Measurements from ENCODE around the gene NDUFAF2. TPM values are rescaled to one million over a fixed set of nuclear protein-coding genes. Genes with fewer than 3 reads are reported as not detected.

Gene NDUFAF2
- total RNA-seq, 2 donors from 2014 or later = 26.0 to 32.9 TPM

GRCh38 chr5:60989790-60990189 is 44.8 kb downstream of the NDUFAF2 start:
- no peak for ATAC-seq (ENCODE audit: insufficient number of reproducible peaks, low FRiP score, low read depth)

GRCh38 chr5:60992871-60993270 is 47.9 kb downstream of the NDUFAF2 start:
- TF ChIP-seq, protein P1, sequence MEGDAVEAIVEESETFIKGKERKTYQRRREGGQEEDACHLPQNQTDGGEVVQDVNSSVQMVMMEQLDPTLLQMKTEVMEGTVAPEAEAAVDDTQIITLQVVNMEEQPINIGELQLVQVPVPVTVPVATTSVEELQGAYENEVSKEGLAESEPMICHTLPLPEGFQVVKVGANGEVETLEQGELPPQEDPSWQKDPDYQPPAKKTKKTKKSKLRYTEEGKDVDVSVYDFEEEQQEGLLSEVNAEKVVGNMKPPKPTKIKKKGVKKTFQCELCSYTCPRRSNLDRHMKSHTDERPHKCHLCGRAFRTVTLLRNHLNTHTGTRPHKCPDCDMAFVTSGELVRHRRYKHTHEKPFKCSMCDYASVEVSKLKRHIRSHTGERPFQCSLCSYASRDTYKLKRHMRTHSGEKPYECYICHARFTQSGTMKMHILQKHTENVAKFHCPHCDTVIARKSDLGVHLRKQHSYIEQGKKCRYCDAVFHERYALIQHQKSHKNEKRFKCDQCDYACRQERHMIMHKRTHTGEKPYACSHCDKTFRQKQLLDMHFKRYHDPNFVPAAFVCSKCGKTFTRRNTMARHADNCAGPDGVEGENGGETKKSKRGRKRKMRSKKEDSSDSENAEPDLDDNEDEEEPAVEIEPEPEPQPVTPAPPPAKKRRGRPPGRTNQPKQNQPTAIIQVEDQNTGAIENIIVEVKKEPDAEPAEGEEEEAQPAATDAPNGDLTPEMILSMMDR (IDR thresholded peaks at IDR 0.05) = no peak
- Histone ChIP-seq H3K4me1 (ENCODE audit: control insufficient read depth in 1 of 2, low read depth in 2 of 2) (peaks cover 21 to 35% of the 10 kb centered on the region in 2 donors), H3K9me3 (no peaks in the 10 kb centered on the region), H3K27me3 (replicated peaks; ENCODE audit: insufficient read depth) (no peaks in the 10 kb centered on the region), H3K4me3 (no peak overlapping the region), H3K27ac (peak overlapping the region; percentile 21 to 56), H3K36me3 (no peaks in the 10 kb centered on the region)
- ATAC-seq (ENCODE audit: insufficient number of reproducible peaks, low FRiP score, low read depth) (no peak), DNase-seq (ENCODE audit: low spot score) (no peak)

More at GRCh38 chr5:60989790-60990189, 44.8 kb downstream of the NDUFAF2 start:
- Histone ChIP-seq H3K9me3 (no peaks in the 10 kb centered on the region), H3K36me3 (no peaks in the 10 kb centered on the region), H3K27ac (no peak overlapping the region), H3K27me3 (replicated peaks; ENCODE audit: insufficient read depth) (no peaks in the 10 kb centered on the region), H3K4me1 (ENCODE audit: control insufficient read depth in 1 of 2, low read depth in 2 of 2) (peaks cover 17 to 39% of the 10 kb centered on the region in 2 donors), H3K4me3 (no peak overlapping the region)
- TF ChIP-seq, protein P1 (IDR thresholded peaks at IDR 0.05) = no peak
- no peak for DNase-seq (ENCODE audit: low spot score)

- Histone ChIP-seq H3K36me3 (no peaks in the 10 kb centered on the region), H3K27me3 (replicated peaks; ENCODE audit: insufficient read depth) (no peaks in the 10 kb centered on the region), H3K9me3 (no peaks in the 10 kb centered on the region), H3K4me1 (ENCODE audit: control insufficient read depth in 1 of 2, low read depth in 2 of 2) (peaks cover 22 to 31% of the 10 kb centered on the region in 2 donors), H3K4me3 (no peak overlapping the region), H3K27ac (peak overlapping the region; percentile 21 to 56)
- TF ChIP-seq, protein P1 (IDR thresholded peaks at IDR 0.05) = no peak
- no peak for ATAC-seq (ENCODE audit: insufficient number of reproducible peaks, low FRiP score, low read depth)
- no peak for DNase-seq (ENCODE audit: low spot score)
These were observed 48.4 kb downstream of the NDUFAF2 start for GRCh38 chr5:60993425-60993824.

DNA sequence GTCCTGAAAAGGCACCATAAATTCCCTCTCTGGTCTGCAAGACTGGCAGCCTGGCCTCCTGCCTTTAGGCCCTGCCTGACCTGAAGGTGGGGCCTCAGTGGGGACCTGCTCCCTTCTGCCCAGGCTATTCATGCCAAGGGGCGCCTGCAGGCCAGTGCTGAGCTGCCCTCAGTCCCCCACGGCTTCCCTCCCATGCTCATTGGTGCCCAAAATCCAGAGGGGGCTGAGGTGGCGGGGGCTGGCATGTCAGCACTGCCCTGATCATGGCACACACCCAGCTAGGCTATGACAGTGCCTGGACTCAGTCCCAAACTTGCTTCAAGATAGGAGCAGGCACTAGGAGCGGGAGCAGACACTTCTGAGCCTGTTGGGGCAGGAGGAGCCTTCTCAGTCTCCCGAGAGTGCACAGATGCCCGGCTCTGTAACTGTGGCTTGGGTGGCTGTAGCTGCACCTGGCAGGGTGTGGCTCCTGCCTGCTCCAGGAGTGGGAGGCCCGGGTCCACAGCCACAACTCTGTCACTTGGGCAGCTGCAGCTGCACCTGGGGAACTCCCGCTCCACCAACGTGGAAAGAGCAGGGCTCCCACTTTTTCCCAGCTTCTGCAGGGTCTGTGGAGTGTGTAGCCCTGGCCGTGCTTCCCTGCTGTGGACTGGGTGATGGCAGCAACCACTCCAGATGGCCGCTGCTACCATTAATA is 49.0 kb downstream of the NDUFAF2 start:
- no peak for ATAC-seq (ENCODE audit: insufficient number of reproducible peaks, low FRiP score, low read depth)
- no peak for DNase-seq (ENCODE audit: low spot score)
- peaks cover 25 to 34% of the 10 kb centered on the region in 2 donors for H3K4me1 ChIP-seq (ENCODE audit: control insufficient read depth in 1 of 2, low read depth in 2 of 2)
- H3K27ac ChIP-seq = peak overlapping the region in 1 of 2 donors; percentile 56
- no peaks in the 10 kb centered on the region for H3K9me3 ChIP-seq
- TF ChIP-seq, protein P1 (IDR thresholded peaks at IDR 0.05) = no peak
- no peak overlapping the region for H3K4me3 ChIP-seq
- no peaks in the 10 kb centered on the region for H3K27me3 ChIP-seq (replicated peaks; ENCODE audit: insufficient read depth)
- no peaks in the 10 kb centered on the region for H3K36me3 ChIP-seq

DNA sequence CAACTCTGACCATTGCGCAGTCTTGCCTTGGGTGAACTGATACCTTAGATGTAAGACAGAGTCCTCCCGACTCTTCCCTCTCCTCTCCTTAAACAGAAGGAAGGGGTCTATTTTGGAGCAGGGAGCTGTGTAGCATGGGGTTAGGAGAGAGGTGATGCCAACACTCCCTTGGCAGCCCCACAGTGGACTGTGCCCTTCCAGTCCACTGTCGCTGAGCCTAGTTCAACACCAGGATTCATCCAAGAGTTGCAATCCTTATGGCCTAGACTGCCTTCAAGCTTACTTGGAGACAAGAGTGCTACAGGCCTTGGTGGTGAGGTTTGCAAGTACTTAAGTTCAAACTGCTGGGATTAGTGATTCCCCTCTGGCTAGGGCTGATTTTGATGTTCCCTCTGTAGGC is 51.4 kb downstream of the NDUFAF2 start:
- Histone ChIP-seq H3K36me3 (no peaks in the 10 kb centered on the region), H3K27ac (no peak overlapping the region), H3K4me3 (no peak overlapping the region), H3K27me3 (replicated peaks; ENCODE audit: insufficient read depth) (no peaks in the 10 kb centered on the region), H3K9me3 (no peaks in the 10 kb centered on the region), H3K4me1 (ENCODE audit: control insufficient read depth in 1 of 2, low read depth in 2 of 2) (peaks cover 33 to 44% of the 10 kb centered on the region in 2 donors)
- no peak for DNase-seq (ENCODE audit: low spot score)
- ATAC-seq (ENCODE audit: insufficient number of reproducible peaks, low FRiP score, low read depth) = no peak
- TF ChIP-seq, protein P1 (IDR thresholded peaks at IDR 0.05) = no peak
